HepG2 (cell line): ENCODE measurements around the gene RNF123. TPM values are rescaled to one million over a fixed set of nuclear protein-coding genes. Genes with fewer than 3 reads are reported as not detected.

Experiments used
- ARNTL ChIP-seq: sonication (generic); formaldehyde crosslinking; IDR thresholded peaks from 2 replicates; pipeline ENCODE4 v1.4.0; 2020; ENCODE audit warnings: mild to moderate bottlenecking, missing genetic modification reagents
- ATAD3A ChIP-seq: sonication (generic); formaldehyde crosslinking; IDR thresholded peaks from 2 replicates; pipeline ENCODE4 v1.4.0; 2020; ENCODE audit warnings: missing genetic modification reagents
- ATM ChIP-seq: fragments of 450-650 bp; IDR thresholded peaks from 2 replicates; pipeline ENCODE4 v1.7.1; 2017; ENCODE audit warnings: mild to moderate bottlenecking, borderline replicate concordance
- DNMT3B ChIP-seq: conservative IDR thresholded peaks from 2 replicates; pipeline ENCODE4 v1.6.1; 2016; ENCODE audit warnings: missing biosample characterization, control low read depth
- GZF1 ChIP-seq: sonication (generic); formaldehyde crosslinking; IDR thresholded peaks from 2 replicates; pipeline ENCODE4 v1.5.1; 2020; ENCODE audit warnings: mild to moderate bottlenecking, missing genetic modification reagents
- HMG20B ChIP-seq: conservative IDR thresholded peaks from 2 replicates; pipeline ENCODE4 v1.6.1; 2016; ENCODE audit warnings: missing genetic modification reagents, missing compliant biosample characterization
- HOXA9 ChIP-seq: sonication (generic); formaldehyde crosslinking; IDR thresholded peaks from 2 replicates; pipeline ENCODE4 v1.8.1; 2022; ENCODE audit warnings: missing genetic modification reagents, mild to moderate bottlenecking, moderate library complexity, borderline replicate concordance
- MZF1 ChIP-seq: sonication (generic); formaldehyde crosslinking; IDR thresholded peaks from 2 replicates; pipeline ENCODE4 v1.8.1; 2023; ENCODE audit warnings: mild to moderate bottlenecking, missing genetic modification reagents, borderline replicate concordance
- PHF8 ChIP-seq: sonication (generic); formaldehyde crosslinking; IDR thresholded peaks from 2 replicates; pipeline ENCODE4 v1.5.0; 2020; ENCODE audit warnings: missing genetic modification reagents
- SRY ChIP-seq: sonication (generic); formaldehyde crosslinking; IDR thresholded peaks from 2 replicates; pipeline ENCODE4 v1.8.0; 2022; ENCODE audit warnings: mild to moderate bottlenecking, missing genetic modification reagents
- TBL1XR1 ChIP-seq: fragments of 150-350 bp; IDR thresholded peaks from 2 replicates; pipeline ENCODE4 v1.6.1; 2014; ENCODE audit warnings: borderline replicate concordance, low read length; ENCODE audit not compliant: partially characterized antibody
- TBX3 ChIP-seq: fragments of 450-650 bp; IDR thresholded peaks from 2 replicates; pipeline ENCODE4 v1.6.1; 2017; ENCODE audit warnings: antibody characterized with exemption, mild to moderate bottlenecking, inconsistent platforms, borderline replicate concordance
- ZBTB7B ChIP-seq: sonication (generic); formaldehyde crosslinking; IDR thresholded peaks from 2 replicates; pipeline ENCODE4 v1.4.0; 2020; ENCODE audit warnings: missing genetic modification reagents
- ZFY ChIP-seq: sonication (generic); formaldehyde crosslinking; IDR thresholded peaks from 2 replicates; pipeline ENCODE4 v1.4.0; 2020; ENCODE audit warnings: missing genetic modification reagents
- ZNF17 ChIP-seq: sonication (generic); formaldehyde crosslinking; IDR thresholded peaks from 2 replicates; pipeline ENCODE4 v1.5.0; 2020; ENCODE audit warnings: mild to moderate bottlenecking, missing genetic modification reagents
- ZNF256 ChIP-seq: sonication (generic); formaldehyde crosslinking; conservative IDR thresholded peaks from 2 replicates; pipeline ENCODE4 v1.4.0; 2020; ENCODE audit warnings: missing genetic modification reagents
- ZNF530 ChIP-seq: sonication (generic); formaldehyde crosslinking; IDR thresholded peaks from 2 replicates; pipeline ENCODE4 v1.5.0; 2020; ENCODE audit warnings: low read depth, mild to moderate bottlenecking, missing genetic modification reagents
- ZNF605 ChIP-seq: sonication (generic); formaldehyde crosslinking; IDR thresholded peaks from 2 replicates; pipeline ENCODE4 v1.8.0; 2022; ENCODE audit warnings: mild to moderate bottlenecking, missing genetic modification reagents
- ZNF749 ChIP-seq: sonication (generic); formaldehyde crosslinking; IDR thresholded peaks from 2 replicates; pipeline ENCODE4 v1.8.0; 2022; ENCODE audit warnings: mild to moderate bottlenecking, missing genetic modification reagents, moderate library complexity, borderline replicate concordance
- ZSCAN21 ChIP-seq: sonication (generic); formaldehyde crosslinking; IDR thresholded peaks from 2 replicates; pipeline ENCODE4 v1.8.0; 2022; ENCODE audit warnings: mild to moderate bottlenecking, missing genetic modification reagents, moderate library complexity, borderline replicate concordance
- polyA plus RNA-seq, 8 experiments: library from polyadenylated mRNA; depleted of rRNA in 3 of 8; stranded (reverse) in 7 of 8; unstranded in 1 of 8; fragments of >200 nt; fragmentation: Illumina TruSeq in 4 of 8; extraction: Trizol in 4 of 8; gene quantifications; 2 replicates each; pipeline versions ENCODE4 v1.2.1 to v1.2.3, GENCODE V29; 2011 to 2016; ENCODE audit warnings: low read depth in 4 of 8, missing spikeins in 1 of 8, mixed read lengths in 1 of 8; ENCODE audit not compliant: insufficient read depth in 1 of 8
- total RNA-seq, 5 experiments: library from RNA; depleted of rRNA; stranded (reverse); fragments of >200 nt; fragmentation: Illumina TruSeq; extraction: Trizol; gene quantifications; 2 replicates each; pipeline ENCODE4 v1.2.3, GENCODE V29; 2016; ENCODE audit warnings: low read depth in 1 of 5
- TF ChIP-seq, protein P1 (sequence below): sonication (generic); formaldehyde crosslinking; IDR thresholded peaks from 2 replicates; pipeline ENCODE4 v1.4.0; 2020; ENCODE audit warnings: mild to moderate bottlenecking, low read depth, missing genetic modification reagents
- TF ChIP-seq, protein P2 (sequence below), 2 experiments: sonication (generic) in 1 of 2; formaldehyde crosslinking in 1 of 2; IDR thresholded peaks; 2 replicates each; pipeline versions ENCODE4 v1.4.0 to v1.6.1; 2016 to 2020; ENCODE audit warnings: borderline replicate concordance in 1 of 2, low read depth in 1 of 2, mild to moderate bottlenecking in 1 of 2, missing genetic modification reagents in 1 of 2

The RNF123 gene
- total and polyA plus RNA-seq, 2 of the 13 experiments (the other 11 are each of a cell fraction or from before 2014, with no cell fraction given), result 29.9 to 82.2 TPM

DNA sequence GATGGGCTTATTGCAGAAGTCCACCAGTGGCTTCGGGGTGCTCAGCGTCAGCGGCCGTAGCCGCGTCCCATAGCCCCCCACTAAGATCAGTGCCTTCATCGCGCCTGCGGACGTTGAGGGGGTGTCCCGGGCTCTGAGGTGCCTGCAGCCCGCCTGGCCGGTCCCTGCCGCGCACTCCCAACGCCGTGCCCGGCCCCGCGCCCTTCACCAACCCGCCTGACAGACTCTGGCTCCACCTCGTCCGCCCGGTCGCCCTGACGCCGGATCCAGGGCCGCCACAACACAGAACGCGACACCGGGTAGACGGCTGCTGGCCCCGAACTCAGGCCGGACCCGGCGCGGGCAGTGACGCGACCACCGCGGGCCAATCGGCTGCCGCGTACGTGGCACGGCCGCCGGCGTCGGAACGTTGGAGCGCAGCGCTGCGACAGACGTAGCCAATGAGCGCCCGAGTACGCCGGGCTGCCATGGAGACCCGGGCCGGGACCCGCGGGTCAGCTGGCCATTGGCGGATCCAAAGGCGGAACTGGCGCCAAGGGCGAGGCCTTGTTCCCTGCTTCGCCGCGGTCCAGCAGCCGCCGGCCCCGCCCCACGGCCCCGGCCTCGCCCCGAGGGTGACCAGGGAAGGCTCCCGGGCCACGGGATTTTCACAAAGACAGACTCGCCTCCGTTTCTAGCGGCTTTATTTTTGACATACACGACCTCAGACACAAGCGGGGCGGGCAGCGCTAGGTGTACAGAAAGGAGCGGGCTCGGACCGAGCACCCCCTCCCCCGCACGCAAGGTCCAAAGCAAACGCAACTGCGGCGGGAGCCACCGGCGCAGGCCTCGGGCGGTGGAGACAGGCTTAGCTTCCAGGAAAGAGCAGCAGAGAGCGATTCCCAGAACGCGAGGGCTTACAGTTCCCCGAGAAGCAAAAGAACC is 34.5 kb downstream of the RNF123 start, which contains the start of gene GMPPB (continued):
- TF ChIP-seq MZF1 (CRISPR knock-in tag), result no peak
- no peak for TF ChIP-seq ZNF530 (CRISPR knock-in tag)
- TF ChIP-seq, protein P1, sequence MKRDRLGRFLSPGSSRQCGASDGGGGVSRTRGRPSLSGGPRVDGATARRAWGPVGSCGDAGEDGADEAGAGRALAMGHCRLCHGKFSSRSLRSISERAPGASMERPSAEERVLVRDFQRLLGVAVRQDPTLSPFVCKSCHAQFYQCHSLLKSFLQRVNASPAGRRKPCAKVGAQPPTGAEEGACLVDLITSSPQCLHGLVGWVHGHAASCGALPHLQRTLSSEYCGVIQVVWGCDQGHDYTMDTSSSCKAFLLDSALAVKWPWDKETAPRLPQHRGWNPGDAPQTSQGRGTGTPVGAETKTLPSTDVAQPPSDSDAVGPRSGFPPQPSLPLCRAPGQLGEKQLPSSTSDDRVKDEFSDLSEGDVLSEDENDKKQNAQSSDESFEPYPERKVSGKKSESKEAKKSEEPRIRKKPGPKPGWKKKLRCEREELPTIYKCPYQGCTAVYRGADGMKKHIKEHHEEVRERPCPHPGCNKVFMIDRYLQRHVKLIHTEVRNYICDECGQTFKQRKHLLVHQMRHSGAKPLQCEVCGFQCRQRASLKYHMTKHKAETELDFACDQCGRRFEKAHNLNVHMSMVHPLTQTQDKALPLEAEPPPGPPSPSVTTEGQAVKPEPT (CRISPR knock-in tag), result no peak
- TF ChIP-seq GZF1 (CRISPR knock-in tag), result no peak
- TF ChIP-seq TBL1XR1, result no peak
- TF ChIP-seq ZNF605 (CRISPR knock-in tag), result no peak
- TF ChIP-seq HOXA9 (CRISPR knock-in tag), result peak; percentile 71
- peak; percentile 38; the same call in 1 of the 2 replicates for TF ChIP-seq ZSCAN21
- peak; percentile 76 for TF ChIP-seq ZFY (CRISPR knock-in tag)
- no peak for TF ChIP-seq ZNF17 (CRISPR knock-in tag)
- 0 out of 2 replicates have a peak, but pooled peaks have one; percentile 32 for TF ChIP-seq ARNTL (CRISPR knock-in tag)
- no peak for TF ChIP-seq ATAD3A
- 0 out of 2 replicates have a peak, but pooled peaks have one; percentile 19 for TF ChIP-seq ZBTB7B (CRISPR knock-in tag)
- no peak for TF ChIP-seq SRY (CRISPR knock-in tag)
- TF ChIP-seq TBX3, result no peak
- TF ChIP-seq DNMT3B (CRISPR knock-in tag), result no peak; the same call in 1 of the 2 replicates
- no peak; the same call in 1 of the 2 replicates for TF ChIP-seq HMG20B (CRISPR knock-in tag)
- TF ChIP-seq ATM, result no peak
- no peak for TF ChIP-seq ZNF256
- peak; percentile 87; the same call in 1 of the 2 replicates for TF ChIP-seq ZNF749 (CRISPR knock-in tag)
- TF ChIP-seq, protein P2, sequence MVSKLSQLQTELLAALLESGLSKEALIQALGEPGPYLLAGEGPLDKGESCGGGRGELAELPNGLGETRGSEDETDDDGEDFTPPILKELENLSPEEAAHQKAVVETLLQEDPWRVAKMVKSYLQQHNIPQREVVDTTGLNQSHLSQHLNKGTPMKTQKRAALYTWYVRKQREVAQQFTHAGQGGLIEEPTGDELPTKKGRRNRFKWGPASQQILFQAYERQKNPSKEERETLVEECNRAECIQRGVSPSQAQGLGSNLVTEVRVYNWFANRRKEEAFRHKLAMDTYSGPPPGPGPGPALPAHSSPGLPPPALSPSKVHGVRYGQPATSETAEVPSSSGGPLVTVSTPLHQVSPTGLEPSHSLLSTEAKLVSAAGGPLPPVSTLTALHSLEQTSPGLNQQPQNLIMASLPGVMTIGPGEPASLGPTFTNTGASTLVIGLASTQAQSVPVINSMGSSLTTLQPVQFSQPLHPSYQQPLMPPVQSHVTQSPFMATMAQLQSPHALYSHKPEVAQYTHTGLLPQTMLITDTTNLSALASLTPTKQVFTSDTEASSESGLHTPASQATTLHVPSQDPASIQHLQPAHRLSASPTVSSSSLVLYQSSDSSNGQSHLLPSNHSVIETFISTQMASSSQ (IDR thresholded peaks at IDR 0.05; ENCODE audit: low read depth), result no peak
- TF ChIP-seq, protein P2 (CRISPR knock-in tag; IDR thresholded peaks at IDR 0.05; ENCODE audit: borderline replicate concordance), result no peak; the same call in 1 of the 2 replicates
- TF ChIP-seq PHF8 (CRISPR knock-in tag), result peak; percentile 85
